Measurements from ENCODE around the gene FILIP1.

The FILIP1 gene

GRCh38 chr6:75268121-75268987, 225.2 kb downstream of the FILIP1 start:
- DNase-seq (ENCODE audit: low spot score), result no peak

DNA sequence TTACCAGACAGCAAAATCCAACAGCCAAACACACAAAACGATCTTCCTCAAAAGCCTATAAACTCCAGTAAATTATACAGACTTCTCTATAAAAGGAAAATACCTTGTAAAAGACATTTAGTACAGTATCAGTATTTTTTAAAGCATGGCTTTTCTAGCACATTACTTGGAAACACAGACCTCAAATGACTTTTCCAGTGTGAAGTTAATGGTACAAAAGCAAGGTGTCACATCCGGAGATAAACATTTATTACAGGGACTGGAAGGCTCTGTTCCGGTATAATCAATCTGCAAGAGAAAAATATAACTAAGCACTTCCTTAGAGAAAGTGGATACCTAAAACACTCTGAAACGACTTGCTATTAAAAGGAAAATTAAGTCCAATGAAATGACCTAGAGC, 226.1 kb downstream of the FILIP1 start:
- DNase-seq (ENCODE audit: low spot score), result no peak

DNA sequence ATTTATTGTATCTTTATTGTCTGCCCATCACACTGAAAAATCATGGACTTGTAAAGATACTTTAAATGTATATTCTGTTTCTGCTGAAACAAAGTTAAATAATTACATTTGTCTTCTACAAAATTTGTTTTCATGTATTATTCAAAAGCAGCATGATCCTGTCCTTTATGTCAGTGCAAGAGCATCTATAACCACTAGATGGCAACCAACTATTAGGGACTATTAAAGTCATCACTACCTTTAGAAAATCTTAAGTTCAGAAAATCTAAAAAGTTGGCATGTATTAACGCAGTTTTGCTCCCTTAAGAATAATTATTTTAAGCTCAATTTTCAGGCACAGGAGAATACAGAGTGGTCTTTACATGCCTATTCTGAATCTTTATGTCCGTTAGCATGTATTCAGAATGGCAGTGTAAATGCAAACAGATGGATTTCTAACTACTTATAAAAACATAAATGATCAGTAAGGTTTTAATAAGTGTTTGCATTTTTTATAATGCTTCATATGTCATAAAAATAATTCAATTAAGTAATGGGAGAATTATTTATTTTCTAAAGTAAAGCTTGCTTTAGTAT, 226.8 kb downstream of the FILIP1 start:
- DNase-seq (ENCODE audit: low spot score), result no peak

DNA sequence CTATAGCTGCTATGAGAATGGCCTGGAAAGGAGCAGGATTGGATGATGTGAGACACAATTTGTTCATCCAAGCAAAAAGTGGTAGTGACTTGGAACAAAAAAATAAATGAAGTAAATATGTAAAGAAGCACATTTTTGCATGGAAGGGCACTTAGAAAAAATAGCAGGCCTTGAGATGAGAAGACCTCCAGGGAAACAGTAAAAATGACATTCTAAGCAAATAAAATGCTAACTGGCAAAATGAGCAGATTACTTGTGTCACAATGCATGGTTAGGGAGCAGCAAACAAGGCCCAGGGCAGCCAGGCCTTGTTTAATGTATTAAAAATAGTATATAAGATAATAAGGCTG, 230.2 kb downstream of the FILIP1 start:
- DNase-seq (ENCODE audit: low spot score), result no peak

- DNase-seq (ENCODE audit: low spot score), result no peak
Measured at GRCh38 chr6:75262716-75263400, 230.7 kb downstream of the FILIP1 start.

DNA sequence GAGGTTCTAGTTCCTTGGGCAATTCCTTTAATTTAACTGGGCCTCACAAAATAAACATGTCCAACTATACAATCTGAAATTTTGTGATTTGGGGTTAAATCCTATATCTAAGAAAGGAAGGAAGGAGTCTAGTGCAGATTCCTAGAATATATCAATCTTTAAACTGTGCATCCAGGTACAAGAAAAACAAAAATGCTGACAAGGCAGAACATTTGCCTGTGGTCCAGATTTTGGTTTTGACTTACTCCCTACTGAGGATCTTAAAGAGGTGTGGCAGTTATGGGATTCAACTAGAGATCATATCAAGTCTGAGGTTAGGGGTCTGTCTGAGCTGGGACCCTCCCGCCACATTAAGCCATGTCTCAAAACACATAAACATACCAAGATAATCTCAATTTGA, 232.3 kb downstream of the FILIP1 start:
- no peak for DNase-seq (ENCODE audit: low spot score)

DNA sequence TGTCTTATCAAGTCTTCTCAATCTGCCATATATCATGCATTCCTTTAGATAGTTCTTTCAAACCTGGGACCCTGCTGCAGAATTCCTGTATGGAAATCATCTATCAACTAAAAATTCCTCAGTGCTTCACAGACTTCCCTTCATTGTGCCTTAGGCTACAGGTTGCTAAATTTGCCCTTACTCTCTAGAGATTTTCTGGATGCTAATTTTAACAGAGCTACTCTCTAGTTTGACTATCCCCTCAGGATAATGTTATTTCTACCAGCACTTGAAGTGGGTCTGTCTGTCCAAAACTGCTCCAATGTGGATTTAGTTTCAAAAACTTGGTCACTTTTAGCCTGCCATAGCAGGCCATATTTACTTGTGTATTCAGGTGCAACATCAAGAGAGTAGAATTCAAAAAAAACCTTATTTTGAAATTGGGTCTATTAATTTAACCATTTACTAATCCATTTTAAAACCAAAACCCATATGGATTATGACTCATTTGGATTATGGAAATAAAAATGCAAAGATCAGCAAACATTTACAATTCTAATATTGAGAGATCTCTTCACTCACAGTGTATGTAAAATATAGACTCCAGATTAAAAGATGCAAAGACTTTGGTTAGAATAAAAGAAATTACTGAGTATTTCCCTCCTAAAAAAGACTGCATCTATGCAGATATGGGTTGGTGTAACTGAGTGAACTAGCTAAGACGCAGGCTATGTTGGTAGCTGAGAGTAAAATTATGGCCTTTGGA, 236.1 kb downstream of the FILIP1 start:
- no peak for DNase-seq (ENCODE audit: low spot score)

GRCh38 chr6:75250552-75250951, 243.0 kb downstream of the FILIP1 start:
- no peak for DNase-seq (ENCODE audit: low spot score)

GRCh38 chr6:75249837-75250236, 243.8 kb downstream of the FILIP1 start:
- no peak for DNase-seq (ENCODE audit: low spot score)

DNA sequence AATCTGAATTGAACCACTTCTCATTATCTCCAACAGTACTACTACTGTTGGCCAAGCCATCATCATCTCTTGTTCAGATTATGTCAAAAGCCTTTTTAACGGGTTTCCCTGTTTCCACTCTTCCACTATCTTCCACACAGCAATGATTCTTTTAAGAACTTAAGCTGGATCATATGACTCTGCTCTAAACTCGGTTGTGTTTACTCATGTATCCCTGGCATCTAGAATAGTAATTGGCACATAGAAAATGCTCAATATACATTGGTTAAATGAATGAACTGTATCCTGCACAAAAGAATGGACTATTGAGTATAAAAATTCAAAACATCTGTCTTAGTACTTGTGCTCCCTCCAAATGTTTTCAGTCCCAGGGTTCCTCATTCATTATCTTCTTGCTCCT, 247.2 kb downstream of the FILIP1 start:
- no peak for DNase-seq (ENCODE audit: low spot score)

- DNase-seq (ENCODE audit: low spot score), result peak; percentile 2
Measured at GRCh38 chr6:75244063-75244584, 249.5 kb downstream of the FILIP1 start.

GRCh38 chr6:75243333-75244062, 250.1 kb downstream of the FILIP1 start, which contains the start of gene COX7A2:
COX7A2 (minus strand) TSS chr6:75243801; CDS start chr6:75243734, 67 bp downstream.
- DNase-seq (ENCODE audit: low spot score), result peak; percentile 77

Measured in hepatic stellate cell (primary cell).